Panc1 (cell line): Measurements from ENCODE around the gene PTPRS. TPM values are rescaled to one million over a fixed set of nuclear protein-coding genes. Genes with fewer than 3 reads are reported as not detected.

Source experiments
- ATAC-seq: fragments of 200-7000 bp; cut with Tn5 transposase; 2 replicates; pipeline ENCODE4 v1.9.1; 2020; ENCODE audit warnings: mild to moderate bottlenecking, moderate library complexity
- BruUV-seq: library from RNA; stranded (reverse); fragments of 400-500 nt; replicated peaks from 2 replicates; lab custom pipeline; 2021; lab: Mats Ljungman, UMichigan
- CTCF ChIA-PET: fragments of 300-600 bp; sonication (Branson Sonifier 250); formaldehyde crosslinking; loops from one replicate; lab custom pipeline; 2022; ENCODE audit warnings: antibody characterized with exemption; lab: Charles Lee
- POLR2A ChIA-PET: fragments of 300-600 bp; sonication (Branson Sonifier 250); formaldehyde crosslinking; loops from one replicate; lab custom pipeline; 2022; ENCODE audit warnings: antibody characterized with exemption; lab: Charles Lee
- DNase-seq: peaks from one replicate; pipeline ENCODE4 v3.0.0-alpha.2; 2010; ENCODE audit warnings: low read depth, low spot score
- H3K27ac ChIP-seq: 2 replicates; pipeline ENCODE4 v1.5.1; 2011; ENCODE audit warnings: mild to moderate bottlenecking, low read length, inconsistent platforms
- H3K27me3 ChIP-seq: fragments of 200-500 bp; sonication (Bioruptor generic); 2 replicates; pipeline ENCODE4 v1.6.0; 2014; ENCODE audit warnings: low read length, inconsistent platforms; ENCODE audit not compliant: control insufficient read depth, insufficient read depth
- H3K36me3 ChIP-seq: fragments of 200-500 bp; sonication (Bioruptor generic); 2 replicates; pipeline ENCODE4 v1.5.1; 2014; ENCODE audit warnings: inconsistent platforms, mild to moderate bottlenecking, low read length, moderate library complexity; ENCODE audit not compliant: control insufficient read depth, insufficient read depth
- H3K4me1 ChIP-seq: 2 replicates; pipeline ENCODE4 v1.5.1; 2011; ENCODE audit warnings: inconsistent platforms, mild to moderate bottlenecking, low read length, moderate library complexity; ENCODE audit not compliant: control insufficient read depth, insufficient read depth
- H3K4me3 ChIP-seq, 2 experiments: 2 replicates each; pipeline ENCODE4 v1.5.1; 2011 to 2012; ENCODE audit warnings: low read depth in 2 of 2, low read length in 2 of 2, mild to moderate bottlenecking in 2 of 2, inconsistent platforms in 1 of 2, moderate library complexity in 1 of 2
- H3K9me3 ChIP-seq: fragments of 200-500 bp; sonication (Bioruptor generic); 2 replicates; pipeline ENCODE4 v1.5.1; 2014; ENCODE audit warnings: low read depth, mild to moderate bottlenecking, inconsistent platforms, low read length, moderate library complexity; ENCODE audit not compliant: control insufficient read depth, insufficient read depth
- CTCF ChIP-seq: fragments of 450-650 bp; IDR thresholded peaks from 2 replicates; pipeline ENCODE4 v1.5.1; 2017; ENCODE audit warnings: mild to moderate bottlenecking
- POLR2AphosphoS5 ChIP-seq: IDR thresholded peaks from 2 replicates; pipeline ENCODE4 v1.6.1; 2012; ENCODE audit warnings: mild to moderate bottlenecking, low read depth, low read length, moderate library complexity
- REST ChIP-seq, 2 experiments: IDR thresholded peaks; 2 replicates each; pipeline ENCODE4 v1.6.1; 2011 to 2012; ENCODE audit warnings: low read depth in 2 of 2, control low read depth in 1 of 2, low read length in 1 of 2, mild to moderate bottlenecking in 1 of 2, moderate library complexity in 1 of 2; ENCODE audit not compliant: insufficient read depth in 1 of 2
- SIN3A ChIP-seq: IDR thresholded peaks from 2 replicates; pipeline ENCODE4 v1.6.1; 2012; ENCODE audit warnings: low read depth, mild to moderate bottlenecking, low read length, moderate library complexity, borderline replicate concordance; ENCODE audit not compliant: insufficient read depth
- TCF7L2 ChIP-seq: IDR thresholded peaks from 2 replicates; pipeline ENCODE4 v1.6.1; 2011; ENCODE audit warnings: mild to moderate bottlenecking, low read depth, low read length, inconsistent platforms
- in situ Hi-C: cut with HindIII; loops from 2 replicates; pipeline ENCODE4 v1.10.0; 2016; ENCODE audit warnings: low sequenced_read_pairs, low pct_unique_long_range_greater_than_20kb
- intact Hi-C: fragments of 100-400 bp; cut with micrococcal nuclease; formaldehyde crosslinking; loops from one replicate; pipeline ENCODE4 v1.10.0; 2022; ENCODE audit not compliant: unreplicated experiment
- total RNA-seq: library from RNA; stranded (reverse); gene quantifications from one replicate; pipeline ENCODE4 v1.2.1, GENCODE V29; 2021; ENCODE audit not compliant: unreplicated experiment

PTPRS gene
- total RNA-seq, 1 experiment from 2014 or later: 85.4 TPM

- ChIA-PET POLR2A (no interaction called here), CTCF (interaction anchor here (0.6 to 0.7 kb wide), 3 partner anchors 43 to 170 kb away, joined by 3 to 5 read pairs (median 4); no protein-coding TSS in a partner anchor)
- BruUV-seq: no TSS peak
- Histone ChIP-seq H3K36me3 (no peaks in the 10 kb centered on the region), H3K4me3 (peak overlapping the region; percentile 62 to 75), H3K9me3 (no peaks in the 10 kb centered on the region), H3K27me3 (no peaks in the 10 kb centered on the region), H3K4me1 (no peaks in the 10 kb centered on the region), H3K27ac (peak overlapping the region; percentile 66)
- TF ChIP-seq REST (IDR thresholded peaks at IDR 0.05; ENCODE audit: insufficient read depth in 1 of 2, low read depth in 2 of 2, low read length in 1 of 2) (no peak), CTCF (no peak), TCF7L2 (no peak)
- ATAC-seq: peak; percentile 73
- DNase-seq: no peak
- intact Hi-C loops: no loop called here
- in situ Hi-C loops: no loop called here
Measured at GRCh38 chr19:5293612-5294378, 46.8 kb downstream of the PTPRS start.

- in situ Hi-C loops: no loop called here
Measured at GRCh38 chr19:5292822-5293611, 47.6 kb downstream of the PTPRS start.

More at GRCh38 chr19:5292822-5293611, 47.6 kb downstream of the PTPRS start:
- no peak for TF ChIP-seq CTCF
- no peak for TF ChIP-seq POLR2AphosphoS5
- TF ChIP-seq TCF7L2: no peak
- TF ChIP-seq REST (IDR thresholded peaks at IDR 0.05; ENCODE audit: insufficient read depth in 1 of 2, low read depth in 2 of 2, low read length in 1 of 2): no peak
- TF ChIP-seq SIN3A: no peak
- Histone ChIP-seq H3K9me3 (no peaks in the 10 kb centered on the region), H3K27me3 (no peaks in the 10 kb centered on the region), H3K4me1 (no peaks in the 10 kb centered on the region), H3K36me3 (no peaks in the 10 kb centered on the region), H3K4me3 (peak overlapping the region; percentile 62 to 75), H3K27ac (peak overlapping the region; percentile 66)
- ChIA-PET POLR2A (no interaction called here), CTCF (interaction anchor here (0.6 to 0.7 kb wide), 3 partner anchors 44 to 171 kb away, joined by 4 to 7 read pairs (median 5); no protein-coding TSS in a partner anchor)
- intact Hi-C loops: no loop called here
- DNase-seq: no peak
- BruUV-seq: no TSS peak
- ATAC-seq: peak; percentile 84
